ENCODE results near the gene PASD1.

PASD1 gene

GRCh38 chrX:151680805-151681204 is 117.3 kb downstream of the PASD1 start:
- H3K79me1 ChIP-seq (ENCODE audit: low read depth, low read length), result no peaks in the 10 kb centered on the region
- peaks cover 0 to 5% (median 0%) of the 10 kb centered on the region in 3 experiments for H3K27me3 ChIP-seq (ENCODE audit: control insufficient read depth in 3 of 3, insufficient read depth in 3 of 3, low read depth in 1 of 3, low read length in 3 of 3)
- H3K27ac ChIP-seq (replicated peaks; ENCODE audit: low read length), result no peak overlapping the region
- no peak overlapping the region for H3K4me2 ChIP-seq (ENCODE audit: insufficient read depth, low read length, poor library complexity, severe bottlenecking)
- H3K36me3 ChIP-seq (replicated peaks in 1 of 2; ENCODE audit: control insufficient read depth in 2 of 2, insufficient read depth in 2 of 2, low read length in 2 of 2), result no peaks in the 10 kb centered on the region
- H2BK5ac ChIP-seq (ENCODE audit: low read length), result no peak overlapping the region
- H3K4me3 ChIP-seq (ENCODE audit: low read length in 2 of 2), result no peak overlapping the region
- no peak overlapping the region for H4K8ac ChIP-seq (ENCODE audit: low read depth, low read length)
- no peak overlapping the region for H2BK120ac ChIP-seq (ENCODE audit: low read depth, low read length)
- H3K18ac ChIP-seq (ENCODE audit: low read length), result no peak overlapping the region
- no peak overlapping the region for H2AK5ac ChIP-seq (ENCODE audit: low read depth, low read length)
- no peak overlapping the region for H4K91ac ChIP-seq (ENCODE audit: low read depth, low read length, poor library complexity)
- no peak overlapping the region for H2BK12ac ChIP-seq (ENCODE audit: low read length)
- no peak overlapping the region for H3K4ac ChIP-seq (ENCODE audit: low read length)
- no peak overlapping the region for H3K9ac ChIP-seq (ENCODE audit: low read depth, low read length, poor library complexity)
- no peak overlapping the region for H3K14ac ChIP-seq (ENCODE audit: low read length)
- H3K9me3 ChIP-seq (replicated peaks in 1 of 2; ENCODE audit: control insufficient read depth in 2 of 2, insufficient read depth in 1 of 2, low read depth in 1 of 2, low read length in 2 of 2), result no peaks in the 10 kb centered on the region
- peak overlapping the region; percentile 49 for H2BK15ac ChIP-seq (ENCODE audit: low read length)
- no CpG with 5 or more reads among the region's 4 CpGs for WGBS, 2 donors (ENCODE audit: extremely low coverage in 2 of 2, insufficient read length in 2 of 2, insufficient replicate concordance in 1 of 2)
- H3K4me1 ChIP-seq (ENCODE audit: control insufficient read depth in 2 of 2, insufficient read depth in 1 of 2, low read depth in 1 of 2, low read length in 2 of 2), result peaks cover 0 to 9% of the 10 kb centered on the region in 2 donors
- no peak overlapping the region for H2AFZ ChIP-seq (ENCODE audit: low read length)
- peak; percentile 52 for DNase-seq (ENCODE audit: low spot score)
- H3K23ac ChIP-seq (ENCODE audit: low read depth, low read length, poor library complexity), result no peak overlapping the region

DNA sequence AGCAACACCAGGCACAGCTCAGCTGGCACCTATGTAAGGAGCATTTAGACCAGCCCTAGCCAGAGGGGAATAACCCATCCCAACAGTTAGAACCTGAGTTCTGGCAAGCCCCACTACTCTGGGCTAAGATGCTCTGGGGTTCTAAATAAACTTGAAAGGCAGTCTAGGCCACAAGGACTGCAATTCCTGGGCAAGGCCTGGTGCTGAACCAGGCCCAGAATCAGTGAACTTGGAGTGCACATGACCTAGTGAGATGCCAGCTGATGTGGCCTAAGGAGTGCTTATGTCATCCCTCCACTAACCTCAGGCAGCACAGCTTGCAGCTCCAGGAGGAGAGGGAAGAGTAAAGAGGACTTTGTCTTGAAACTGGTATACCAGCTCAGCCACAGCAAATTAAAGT is 124.2 kb downstream of the PASD1 start:
- no peak overlapping the region for H4K8ac ChIP-seq (ENCODE audit: low read depth, low read length)
- H3K14ac ChIP-seq (ENCODE audit: low read length), result no peak overlapping the region
- H4K91ac ChIP-seq (ENCODE audit: low read depth, low read length, poor library complexity), result no peak overlapping the region
- H3K4me2 ChIP-seq (ENCODE audit: insufficient read depth, low read length, poor library complexity, severe bottlenecking), result no peak overlapping the region
- no peak overlapping the region for H2AK5ac ChIP-seq (ENCODE audit: low read depth, low read length)
- no peak overlapping the region for H2AFZ ChIP-seq (ENCODE audit: low read length)
- DNase-seq (ENCODE audit: low spot score), result no peak
- no peak overlapping the region for H3K9ac ChIP-seq (ENCODE audit: low read depth, low read length, poor library complexity)
- no peaks in the 10 kb centered on the region for H3K79me1 ChIP-seq (ENCODE audit: low read depth, low read length)
- H2BK120ac ChIP-seq (ENCODE audit: low read depth, low read length), result no peak overlapping the region
- no peak overlapping the region for H3K4ac ChIP-seq (ENCODE audit: low read length)
- H3K27me3 ChIP-seq (ENCODE audit: control insufficient read depth in 3 of 3, insufficient read depth in 3 of 3, low read depth in 1 of 3, low read length in 3 of 3), result peaks cover 0 to 8% (median 0%) of the 10 kb centered on the region in 3 experiments
- H3K27ac ChIP-seq (replicated peaks; ENCODE audit: low read length), result no peak overlapping the region
- no peak overlapping the region for H3K18ac ChIP-seq (ENCODE audit: low read length)
- no peak overlapping the region for H2BK5ac ChIP-seq (ENCODE audit: low read length)
- H3K9me3 ChIP-seq (replicated peaks in 1 of 2; ENCODE audit: control insufficient read depth in 2 of 2, insufficient read depth in 1 of 2, low read depth in 1 of 2, low read length in 2 of 2), result no peaks in the 10 kb centered on the region
- H3K36me3 ChIP-seq (replicated peaks in 1 of 2; ENCODE audit: control insufficient read depth in 2 of 2, insufficient read depth in 2 of 2, low read length in 2 of 2), result no peaks in the 10 kb centered on the region
- no peak overlapping the region for H2BK12ac ChIP-seq (ENCODE audit: low read length)
- H3K23ac ChIP-seq (ENCODE audit: low read depth, low read length, poor library complexity), result no peak overlapping the region
- H3K4me1 ChIP-seq (ENCODE audit: control insufficient read depth in 2 of 2, insufficient read depth in 1 of 2, low read depth in 1 of 2, low read length in 2 of 2), result no peaks in the 10 kb centered on the region
- H3K4me3 ChIP-seq (ENCODE audit: low read length in 2 of 2), result no peak overlapping the region
- no peak overlapping the region for H2BK15ac ChIP-seq (ENCODE audit: low read length)

DNA sequence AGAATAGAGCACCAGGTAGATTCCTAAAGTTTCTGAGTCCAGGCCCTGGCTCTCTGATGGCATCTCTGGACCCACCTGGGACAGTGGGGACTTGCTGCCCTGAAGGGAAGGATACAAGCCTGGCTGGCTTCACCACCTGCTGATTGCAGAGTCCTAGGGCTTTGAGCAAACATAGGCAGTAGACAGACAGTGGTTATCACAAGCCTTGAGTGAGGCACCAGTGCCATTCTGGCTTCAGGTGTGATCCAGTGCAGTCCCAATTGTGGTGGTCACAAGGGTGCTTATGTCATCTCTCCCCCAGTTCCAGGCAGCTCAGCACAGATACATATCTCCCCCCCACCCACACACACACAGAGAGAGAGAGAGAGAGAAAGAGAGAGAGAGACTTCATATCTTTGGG is 125.2 kb downstream of the PASD1 start:
- Histone ChIP-seq H3K4me2 (ENCODE audit: insufficient read depth, low read length, poor library complexity, severe bottlenecking) (no peak overlapping the region), H3K4me1 (ENCODE audit: control insufficient read depth in 2 of 2, insufficient read depth in 1 of 2, low read depth in 1 of 2, low read length in 2 of 2) (no peaks in the 10 kb centered on the region), H2AFZ (ENCODE audit: low read length) (no peak overlapping the region), H4K8ac (ENCODE audit: low read depth, low read length) (no peak overlapping the region), H2BK12ac (ENCODE audit: low read length) (no peak overlapping the region), H2BK5ac (ENCODE audit: low read length) (no peak overlapping the region), H3K14ac (ENCODE audit: low read length) (no peak overlapping the region), H3K27me3 (ENCODE audit: control insufficient read depth in 3 of 3, insufficient read depth in 3 of 3, low read depth in 1 of 3, low read length in 3 of 3) (peaks cover 0 to 4% (median 0%) of the 10 kb centered on the region in 3 experiments), H3K36me3 (replicated peaks in 1 of 2; ENCODE audit: control insufficient read depth in 2 of 2, insufficient read depth in 2 of 2, low read length in 2 of 2) (no peaks in the 10 kb centered on the region), H2BK15ac (ENCODE audit: low read length) (no peak overlapping the region), H3K27ac (replicated peaks; ENCODE audit: low read length) (no peak overlapping the region), H3K23ac (ENCODE audit: low read depth, low read length, poor library complexity) (no peak overlapping the region), H3K4ac (ENCODE audit: low read length) (no peak overlapping the region), H3K18ac (ENCODE audit: low read length) (no peak overlapping the region), H2AK5ac (ENCODE audit: low read depth, low read length) (no peak overlapping the region), H3K79me1 (ENCODE audit: low read depth, low read length) (no peaks in the 10 kb centered on the region), H3K9ac (ENCODE audit: low read depth, low read length, poor library complexity) (no peak overlapping the region), H3K9me3 (replicated peaks in 1 of 2; ENCODE audit: control insufficient read depth in 2 of 2, insufficient read depth in 1 of 2, low read depth in 1 of 2, low read length in 2 of 2) (no peaks in the 10 kb centered on the region), H4K91ac (ENCODE audit: low read depth, low read length, poor library complexity) (no peak overlapping the region), H3K4me3 (ENCODE audit: low read length in 2 of 2) (no peak overlapping the region), H2BK120ac (ENCODE audit: low read depth, low read length) (no peak overlapping the region)
- DNase-seq (ENCODE audit: low spot score), result no peak

DNA sequence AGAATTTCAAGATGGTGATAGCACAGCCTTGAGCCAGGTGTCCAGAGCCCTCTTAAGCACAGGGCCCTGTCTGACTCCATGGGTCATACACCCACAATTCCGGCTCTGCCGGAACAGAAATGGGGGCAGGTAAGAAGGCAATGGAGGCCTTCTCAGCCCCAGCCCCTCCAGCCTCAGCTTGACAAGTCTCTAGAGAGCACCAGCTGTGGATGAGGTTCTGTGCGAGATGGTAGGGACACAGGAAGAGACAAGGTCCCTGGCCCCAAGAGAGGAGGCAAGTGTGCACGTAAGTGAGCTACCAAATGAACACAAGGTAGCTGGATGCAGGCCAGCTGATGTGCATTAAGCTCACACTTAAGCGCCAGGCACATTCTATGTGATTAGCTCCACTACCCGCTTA is 129.3 kb downstream of the PASD1 start:
- no peak overlapping the region for H2AK5ac ChIP-seq (ENCODE audit: low read depth, low read length)
- H3K4me3 ChIP-seq (ENCODE audit: low read length in 2 of 2), result no peak overlapping the region
- H3K79me1 ChIP-seq (ENCODE audit: low read depth, low read length), result no peaks in the 10 kb centered on the region
- H3K23ac ChIP-seq (ENCODE audit: low read depth, low read length, poor library complexity), result no peak overlapping the region
- no peak overlapping the region for H4K91ac ChIP-seq (ENCODE audit: low read depth, low read length, poor library complexity)
- H3K14ac ChIP-seq (ENCODE audit: low read length), result no peak overlapping the region
- no peaks in the 10 kb centered on the region for H3K36me3 ChIP-seq (replicated peaks in 1 of 2; ENCODE audit: control insufficient read depth in 2 of 2, insufficient read depth in 2 of 2, low read length in 2 of 2)
- no peak for DNase-seq (ENCODE audit: low spot score)
- H3K4ac ChIP-seq (ENCODE audit: low read length), result no peak overlapping the region
- no peak overlapping the region for H3K18ac ChIP-seq (ENCODE audit: low read length)
- H2BK12ac ChIP-seq (ENCODE audit: low read length), result no peak overlapping the region
- H4K8ac ChIP-seq (ENCODE audit: low read depth, low read length), result no peak overlapping the region
- no peak overlapping the region for H3K4me2 ChIP-seq (ENCODE audit: insufficient read depth, low read length, poor library complexity, severe bottlenecking)
- no peak overlapping the region for H2BK15ac ChIP-seq (ENCODE audit: low read length)
- H2AFZ ChIP-seq (ENCODE audit: low read length), result no peak overlapping the region
- H3K27ac ChIP-seq (replicated peaks; ENCODE audit: low read length), result no peak overlapping the region
- peaks cover 0 to 4% of the 10 kb centered on the region in 2 donors for H3K4me1 ChIP-seq (ENCODE audit: control insufficient read depth in 2 of 2, insufficient read depth in 1 of 2, low read depth in 1 of 2, low read length in 2 of 2)
- peaks cover 0 to 31% (median 0%) of the 10 kb centered on the region in 3 experiments for H3K27me3 ChIP-seq (ENCODE audit: control insufficient read depth in 3 of 3, insufficient read depth in 3 of 3, low read depth in 1 of 3, low read length in 3 of 3)
- no peaks in the 10 kb centered on the region for H3K9me3 ChIP-seq (replicated peaks in 1 of 2; ENCODE audit: control insufficient read depth in 2 of 2, insufficient read depth in 1 of 2, low read depth in 1 of 2, low read length in 2 of 2)
- H2BK5ac ChIP-seq (ENCODE audit: low read length), result no peak overlapping the region
- H2BK120ac ChIP-seq (ENCODE audit: low read depth, low read length), result no peak overlapping the region
- no peak overlapping the region for H3K9ac ChIP-seq (ENCODE audit: low read depth, low read length, poor library complexity)
- WGBS, 2 donors (ENCODE audit: extremely low coverage in 2 of 2, insufficient read length in 2 of 2, insufficient replicate concordance in 1 of 2), result no CpG with 5 or more reads among the region's 6 CpGs
